Gastrocnemius medialis (tissue), 4 donors: ENCODE data around the gene DAW1.

Source experiments
- CTCF ChIP-seq, 5 experiments: fragments of 450-650 bp in 3 of 5; fragments of 200-600 bp in 2 of 5; sonication (generic) in 2 of 5; IDR thresholded peaks in 4 of 5; conservative IDR thresholded peaks in 1 of 5; 1 replicate in 4 of 5; 2 replicates in 1 of 5; pipeline ENCODE4 v1.5.1; 2016 to 2019; ENCODE audit warnings: antibody characterized with exemption in 5 of 5, mild to moderate bottlenecking in 3 of 5, moderate library complexity in 3 of 5
- POLR2A ChIP-seq, 2 donors: fragments of 450-650 bp; IDR thresholded peaks; one replicate each; pipeline ENCODE4 v1.6.1; 2017; ENCODE audit warnings: antibody characterized with exemption in 2 of 2, mild to moderate bottlenecking in 2 of 2, moderate library complexity in 2 of 2

GRCh38 chr2:227834916-227835650 lies 36.3 kb upstream of the DAW1 start:
- no peak for TF ChIP-seq POLR2A (IDR thresholded peaks at IDR 0.05)
- no peak for TF ChIP-seq CTCF (IDR thresholded peaks at IDR 0.05 in 4 of 5, conservative IDR thresholded peaks at IDR 0.05 in 1 of 5)
